ENCODE results near the gene DHRS1. TPM values are rescaled to one million over a fixed set of nuclear protein-coding genes. Genes with fewer than 3 reads are reported as not detected.

Gene DHRS1
- total and polyA plus RNA-seq, 2 donors (not counting 1 experiment from before 2014, with no cell fraction given): 10.7 to 21.0 TPM

DNA sequence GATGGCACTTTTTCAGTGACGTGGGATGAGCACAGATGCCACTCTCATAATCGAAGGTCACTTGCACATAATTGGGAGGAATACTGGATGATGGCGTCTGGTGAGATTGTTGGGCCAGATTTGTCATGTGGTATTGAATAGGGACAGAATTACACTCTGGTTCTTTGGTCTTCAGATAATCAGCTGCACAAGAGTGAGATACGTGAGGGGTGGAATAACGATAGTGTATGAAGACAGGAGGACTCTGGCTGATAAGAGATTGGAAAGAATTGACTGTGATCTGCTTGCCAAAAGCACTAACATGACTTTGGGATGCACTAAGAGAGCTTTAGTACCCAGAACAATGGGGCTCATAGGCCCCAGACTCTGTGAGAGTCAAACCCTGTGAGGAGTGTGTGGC, 21.2 kb downstream of the DHRS1 start:
- Histone ChIP-seq H3K9ac (ENCODE audit: insufficient read depth, low read length) (no peak overlapping the region), H3K27me3 (ENCODE audit: control insufficient read depth, insufficient read depth, low read length) (no peaks in the 10 kb centered on the region), H3K4me3 (replicated peaks in 1 of 4; ENCODE audit: control extremely low read depth in 1 of 4, insufficient read depth in 1 of 4, low read depth in 3 of 4, low read length in 4 of 4) (no peak overlapping the region), H3K27ac (ENCODE audit: insufficient read depth, low read length) (no peak overlapping the region), H3K79me2 (ENCODE audit: control insufficient read depth, insufficient read depth, low read length) (no peaks in the 10 kb centered on the region), H3K4me1 (ENCODE audit: control insufficient read depth, extremely low read depth, insufficient read depth, low read length) (no peaks in the 10 kb centered on the region), H3K4me2 (ENCODE audit: extremely low read depth, insufficient read depth, low read length) (no peak overlapping the region), H4K20me1 (ENCODE audit: control insufficient read depth, extremely low read depth, insufficient read depth, low read length) (no peaks in the 10 kb centered on the region), H2AFZ (ENCODE audit: low read length) (no peak overlapping the region), H3K36me3 (ENCODE audit: control insufficient read depth, insufficient read depth, low read length) (no peaks in the 10 kb centered on the region), H3K9me3 (ENCODE audit: control insufficient read depth, insufficient read depth, low read depth, low read length) (no peaks in the 10 kb centered on the region)
- TF ChIP-seq, protein P1, sequence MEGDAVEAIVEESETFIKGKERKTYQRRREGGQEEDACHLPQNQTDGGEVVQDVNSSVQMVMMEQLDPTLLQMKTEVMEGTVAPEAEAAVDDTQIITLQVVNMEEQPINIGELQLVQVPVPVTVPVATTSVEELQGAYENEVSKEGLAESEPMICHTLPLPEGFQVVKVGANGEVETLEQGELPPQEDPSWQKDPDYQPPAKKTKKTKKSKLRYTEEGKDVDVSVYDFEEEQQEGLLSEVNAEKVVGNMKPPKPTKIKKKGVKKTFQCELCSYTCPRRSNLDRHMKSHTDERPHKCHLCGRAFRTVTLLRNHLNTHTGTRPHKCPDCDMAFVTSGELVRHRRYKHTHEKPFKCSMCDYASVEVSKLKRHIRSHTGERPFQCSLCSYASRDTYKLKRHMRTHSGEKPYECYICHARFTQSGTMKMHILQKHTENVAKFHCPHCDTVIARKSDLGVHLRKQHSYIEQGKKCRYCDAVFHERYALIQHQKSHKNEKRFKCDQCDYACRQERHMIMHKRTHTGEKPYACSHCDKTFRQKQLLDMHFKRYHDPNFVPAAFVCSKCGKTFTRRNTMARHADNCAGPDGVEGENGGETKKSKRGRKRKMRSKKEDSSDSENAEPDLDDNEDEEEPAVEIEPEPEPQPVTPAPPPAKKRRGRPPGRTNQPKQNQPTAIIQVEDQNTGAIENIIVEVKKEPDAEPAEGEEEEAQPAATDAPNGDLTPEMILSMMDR (conservative IDR thresholded peaks at IDR 0.05 in 1 of 2, IDR thresholded peaks at IDR 0.05 in 1 of 2; ENCODE audit: low read depth in 1 of 2, low read length in 2 of 2): no peak
- no peak for TF ChIP-seq EZH2 (IDR thresholded peaks at IDR 0.05; ENCODE audit: low read length, missing control alignments)
- DNase-seq (ENCODE audit: low read depth in 2 of 2): no peak

DNA sequence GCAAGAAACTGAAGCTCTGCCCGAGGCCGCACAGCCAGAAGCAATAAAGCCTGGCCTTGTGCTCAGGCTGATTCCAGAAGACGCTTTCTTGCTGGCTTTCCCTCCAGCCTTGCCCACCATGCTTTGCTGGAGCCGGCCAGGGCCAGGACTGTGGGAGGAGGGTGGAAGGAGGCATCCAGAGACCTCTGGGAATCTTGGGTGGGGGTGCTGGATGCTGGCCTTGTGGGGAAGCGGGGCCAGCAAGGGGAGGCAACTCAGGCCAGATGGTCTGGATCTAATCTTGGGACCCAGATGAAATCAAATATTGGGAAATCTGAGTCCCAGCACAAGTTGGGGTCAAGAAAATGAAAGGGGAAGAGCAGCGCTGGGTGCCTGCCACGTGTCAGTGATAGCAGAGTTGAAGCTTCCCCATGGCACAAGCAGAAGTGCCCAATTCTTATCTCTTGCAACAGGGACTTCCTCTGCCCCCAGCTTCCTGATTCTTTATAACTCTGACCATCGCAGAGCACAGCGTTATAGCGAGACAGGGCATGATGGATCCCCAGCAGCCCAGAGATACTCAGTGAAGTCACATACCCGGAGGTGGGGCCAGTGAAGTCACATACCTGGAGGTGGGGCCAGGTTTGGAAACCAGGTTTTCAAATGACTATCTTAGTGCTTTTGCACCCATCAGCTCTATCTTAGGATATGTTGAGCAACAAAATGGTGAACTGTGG, 21.8 kb downstream of the DHRS1 start:
- H3K27me3 ChIP-seq (ENCODE audit: control insufficient read depth, insufficient read depth, low read length): no peaks in the 10 kb centered on the region
- no peaks in the 10 kb centered on the region for H3K36me3 ChIP-seq (ENCODE audit: control insufficient read depth, insufficient read depth, low read length)
- no peaks in the 10 kb centered on the region for H3K9me3 ChIP-seq (ENCODE audit: control insufficient read depth, insufficient read depth, low read depth, low read length)
- no peak overlapping the region for H2AFZ ChIP-seq (ENCODE audit: low read length)
- no peak overlapping the region for H3K4me2 ChIP-seq (ENCODE audit: extremely low read depth, insufficient read depth, low read length)
- TF ChIP-seq, protein P1 (conservative IDR thresholded peaks at IDR 0.05 in 1 of 2, IDR thresholded peaks at IDR 0.05 in 1 of 2; ENCODE audit: low read depth in 1 of 2, low read length in 2 of 2): no peak
- TF ChIP-seq EZH2 (IDR thresholded peaks at IDR 0.05; ENCODE audit: low read length, missing control alignments): no peak
- H3K4me1 ChIP-seq (ENCODE audit: control insufficient read depth, extremely low read depth, insufficient read depth, low read length): no peaks in the 10 kb centered on the region
- no peaks in the 10 kb centered on the region for H4K20me1 ChIP-seq (ENCODE audit: control insufficient read depth, extremely low read depth, insufficient read depth, low read length)
- H3K9ac ChIP-seq (ENCODE audit: insufficient read depth, low read length): no peak overlapping the region
- H3K4me3 ChIP-seq (replicated peaks in 1 of 4; ENCODE audit: control extremely low read depth in 1 of 4, insufficient read depth in 1 of 4, low read depth in 3 of 4, low read length in 4 of 4): no peak overlapping the region
- no peak overlapping the region for H3K27ac ChIP-seq (ENCODE audit: insufficient read depth, low read length)
- no peaks in the 10 kb centered on the region for H3K79me2 ChIP-seq (ENCODE audit: control insufficient read depth, insufficient read depth, low read length)
- no peak for DNase-seq (ENCODE audit: low read depth in 2 of 2)

DNA sequence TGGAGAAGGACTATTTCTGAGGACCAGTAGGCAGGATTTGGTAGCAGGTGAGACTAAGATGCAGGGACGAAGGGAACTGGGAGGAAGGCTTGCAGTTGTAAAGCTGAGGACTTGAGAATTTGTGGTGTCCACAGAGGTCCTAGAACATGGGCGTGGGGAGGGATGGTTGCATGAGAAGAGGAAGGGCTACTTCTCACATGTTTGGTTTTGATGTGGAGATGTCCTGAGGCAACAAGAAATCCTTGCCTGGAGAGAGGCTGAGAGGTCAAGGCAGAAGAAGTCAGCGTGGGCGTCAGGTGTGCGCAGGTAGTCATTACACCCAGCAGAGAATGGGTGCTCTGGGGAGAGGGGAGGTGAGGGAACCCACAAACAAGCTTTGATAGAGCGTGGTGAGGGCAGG, 22.5 kb downstream of the DHRS1 start:
- Histone ChIP-seq H3K79me2 (ENCODE audit: control insufficient read depth, insufficient read depth, low read length) (no peaks in the 10 kb centered on the region), H3K4me3 (replicated peaks in 1 of 4; ENCODE audit: control extremely low read depth in 1 of 4, insufficient read depth in 1 of 4, low read depth in 3 of 4, low read length in 4 of 4) (no peak overlapping the region), H4K20me1 (ENCODE audit: control insufficient read depth, extremely low read depth, insufficient read depth, low read length) (no peaks in the 10 kb centered on the region), H3K9ac (ENCODE audit: insufficient read depth, low read length) (no peak overlapping the region), H3K4me1 (ENCODE audit: control insufficient read depth, extremely low read depth, insufficient read depth, low read length) (no peaks in the 10 kb centered on the region), H2AFZ (ENCODE audit: low read length) (no peak overlapping the region), H3K27ac (ENCODE audit: insufficient read depth, low read length) (no peak overlapping the region), H3K36me3 (ENCODE audit: control insufficient read depth, insufficient read depth, low read length) (no peaks in the 10 kb centered on the region), H3K27me3 (ENCODE audit: control insufficient read depth, insufficient read depth, low read length) (no peaks in the 10 kb centered on the region), H3K4me2 (ENCODE audit: extremely low read depth, insufficient read depth, low read length) (no peak overlapping the region), H3K9me3 (ENCODE audit: control insufficient read depth, insufficient read depth, low read depth, low read length) (no peaks in the 10 kb centered on the region)
- no peak for DNase-seq (ENCODE audit: low read depth in 2 of 2)
- no peak for TF ChIP-seq EZH2 (IDR thresholded peaks at IDR 0.05; ENCODE audit: low read length, missing control alignments)
- TF ChIP-seq, protein P1 (conservative IDR thresholded peaks at IDR 0.05 in 1 of 2, IDR thresholded peaks at IDR 0.05 in 1 of 2; ENCODE audit: low read depth in 1 of 2, low read length in 2 of 2): no peak
